ENCODE results near the gene NAXD.

DNA sequence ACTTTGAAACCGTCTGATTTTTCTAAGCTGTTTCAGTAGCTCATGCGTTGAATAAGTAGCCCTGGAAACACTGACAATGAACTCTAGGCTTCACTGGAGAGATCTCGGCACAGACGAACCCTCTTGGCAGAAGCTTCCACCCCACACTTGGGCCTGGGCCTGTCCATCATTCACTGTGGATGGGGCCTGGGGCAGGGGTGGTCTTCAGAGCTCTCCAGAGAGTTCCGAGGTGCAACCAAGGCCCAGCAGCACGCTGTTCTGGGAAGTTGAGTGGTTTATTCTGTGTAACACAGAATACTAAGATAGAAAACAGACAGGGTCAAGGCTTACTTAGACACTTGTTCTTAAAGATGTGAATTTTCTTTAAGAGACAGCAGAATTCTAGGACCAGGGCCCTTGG lies 21.9 kb downstream of the NAXD start:
- TF ChIP-seq, protein P1, sequence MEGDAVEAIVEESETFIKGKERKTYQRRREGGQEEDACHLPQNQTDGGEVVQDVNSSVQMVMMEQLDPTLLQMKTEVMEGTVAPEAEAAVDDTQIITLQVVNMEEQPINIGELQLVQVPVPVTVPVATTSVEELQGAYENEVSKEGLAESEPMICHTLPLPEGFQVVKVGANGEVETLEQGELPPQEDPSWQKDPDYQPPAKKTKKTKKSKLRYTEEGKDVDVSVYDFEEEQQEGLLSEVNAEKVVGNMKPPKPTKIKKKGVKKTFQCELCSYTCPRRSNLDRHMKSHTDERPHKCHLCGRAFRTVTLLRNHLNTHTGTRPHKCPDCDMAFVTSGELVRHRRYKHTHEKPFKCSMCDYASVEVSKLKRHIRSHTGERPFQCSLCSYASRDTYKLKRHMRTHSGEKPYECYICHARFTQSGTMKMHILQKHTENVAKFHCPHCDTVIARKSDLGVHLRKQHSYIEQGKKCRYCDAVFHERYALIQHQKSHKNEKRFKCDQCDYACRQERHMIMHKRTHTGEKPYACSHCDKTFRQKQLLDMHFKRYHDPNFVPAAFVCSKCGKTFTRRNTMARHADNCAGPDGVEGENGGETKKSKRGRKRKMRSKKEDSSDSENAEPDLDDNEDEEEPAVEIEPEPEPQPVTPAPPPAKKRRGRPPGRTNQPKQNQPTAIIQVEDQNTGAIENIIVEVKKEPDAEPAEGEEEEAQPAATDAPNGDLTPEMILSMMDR (IDR thresholded peaks at IDR 0.05; ENCODE audit: insufficient read depth, low read length, poor library complexity, severe bottlenecking), result no peak
- TF ChIP-seq EZH2phosphoT487 (conservative IDR thresholded peaks at IDR 0.05; ENCODE audit: low read length), result no peak

Measured in SU-DHL-6 (cell line).